Measurements from ENCODE around the gene POU2F1.

- no peak for TF ChIP-seq CTCF (IDR thresholded peaks at IDR 0.05)
- TF ChIP-seq POLR2A (IDR thresholded peaks at IDR 0.05) = no peak
- no peak for TF ChIP-seq EP300 (IDR thresholded peaks at IDR 0.05)
Observed at GRCh38 chr1:167367705-167368104, 147.0 kb downstream of the POU2F1 start.

Data from tibial nerve (tissue), 4 donors.